Mesenchymal stem cell (in vitro differentiated cells and primary cell): ENCODE data around the gene RSPO3.

ENCODE experiments used
- DNase-seq: peaks from one replicate; pipeline ENCODE4 v3.0.0-alpha.2; 2013
- H2AFZ ChIP-seq: one replicate; pipeline ENCODE4 v1.6.1; 2013; ENCODE audit warnings: low read depth, mild to moderate bottlenecking, control low read depth, inconsistent platforms, low read length, moderate library complexity
- H2AK5ac ChIP-seq: 2 replicates; pipeline ENCODE4 v1.6.1; 2013; ENCODE audit warnings: low read length, moderate library complexity, mild to moderate bottlenecking, inconsistent platforms; ENCODE audit not compliant: severe bottlenecking
- H2BK120ac ChIP-seq: one replicate; pipeline ENCODE4 v1.6.1; 2013; ENCODE audit warnings: low read depth, mild to moderate bottlenecking, inconsistent platforms, low read length, moderate library complexity
- H2BK12ac ChIP-seq, 2 experiments: one replicate each; pipeline ENCODE4 v1.6.1; 2013; ENCODE audit warnings: inconsistent platforms in 2 of 2, low read length in 2 of 2, mild to moderate bottlenecking in 2 of 2, moderate library complexity in 2 of 2, control low read depth in 1 of 2
- H2BK15ac ChIP-seq: one replicate; pipeline ENCODE4 v1.6.1; 2013; ENCODE audit warnings: mild to moderate bottlenecking, low read depth, inconsistent platforms; ENCODE audit not compliant: poor library complexity, severe bottlenecking
- H2BK5ac ChIP-seq: 2 replicates; pipeline ENCODE4 v1.6.1; 2013; ENCODE audit warnings: low read depth, mild to moderate bottlenecking, low read length, control low read depth, inconsistent platforms; ENCODE audit not compliant: poor library complexity, severe bottlenecking
- H3K14ac ChIP-seq, 2 experiments: one replicate each; pipeline ENCODE4 v1.6.1; 2013; ENCODE audit warnings: inconsistent platforms in 2 of 2, low read length in 2 of 2, control low read depth in 1 of 2, mild to moderate bottlenecking in 1 of 2, moderate library complexity in 1 of 2
- H3K18ac ChIP-seq, 2 experiments: one replicate each; pipeline ENCODE4 v1.6.1; 2013; ENCODE audit warnings: inconsistent platforms in 2 of 2, low read length in 2 of 2, control low read depth in 1 of 2, low read depth in 1 of 2, mild to moderate bottlenecking in 1 of 2
- H3K23ac ChIP-seq, 2 experiments: one replicate each; pipeline ENCODE4 v1.6.1; 2013; ENCODE audit warnings: inconsistent platforms in 2 of 2, low read length in 2 of 2, mild to moderate bottlenecking in 2 of 2, moderate library complexity in 2 of 2, control low read depth in 1 of 2
- H3K27ac ChIP-seq: 2 replicates; pipeline ENCODE4 v1.5.1; 2013; ENCODE audit warnings: mild to moderate bottlenecking, moderate library complexity, low read length, control low read depth, inconsistent platforms; ENCODE audit not compliant: poor library complexity, severe bottlenecking
- H3K27me3 ChIP-seq, 2 experiments: 2 replicates each; pipeline versions ENCODE4 v1.6.1 to v1.7.0; 2013; ENCODE audit warnings: low read length in 2 of 2, mild to moderate bottlenecking in 2 of 2, moderate library complexity in 2 of 2, control low read depth in 1 of 2, inconsistent platforms in 1 of 2; ENCODE audit not compliant: control insufficient read depth in 1 of 2, insufficient read depth in 1 of 2
- H3K36me3 ChIP-seq, 2 experiments: 2 replicates each; pipeline versions ENCODE4 v1.6.1 to v1.7.0; 2013; ENCODE audit warnings: low read length in 2 of 2, control low read depth in 1 of 2, inconsistent platforms in 1 of 2, low read depth in 1 of 2, mild to moderate bottlenecking in 1 of 2; ENCODE audit not compliant: insufficient read depth in 2 of 2, control insufficient read depth in 1 of 2
- H3K4ac ChIP-seq, 2 experiments: one replicate each; pipeline ENCODE4 v1.6.1; 2013; ENCODE audit warnings: inconsistent platforms in 2 of 2, low read length in 2 of 2, mild to moderate bottlenecking in 2 of 2, moderate library complexity in 2 of 2, control low read depth in 1 of 2, low read depth in 1 of 2
- H3K4me1 ChIP-seq: 2 replicates; pipeline ENCODE4 v1.6.1; 2013; ENCODE audit warnings: low read depth, low read length, control low read depth; ENCODE audit not compliant: control insufficient read depth, insufficient read depth
- H3K4me2 ChIP-seq: 2 replicates; pipeline ENCODE4 v1.6.1; 2013; ENCODE audit warnings: low read length, mild to moderate bottlenecking, inconsistent platforms; ENCODE audit not compliant: poor library complexity, severe bottlenecking
- H3K4me3 ChIP-seq, 2 experiments: 2 replicates each; pipeline versions ENCODE4 v1.5.1 to v1.7.0; 2013; ENCODE audit warnings: low read length in 2 of 2, mild to moderate bottlenecking in 2 of 2, control low read depth in 1 of 2, low read depth in 1 of 2; ENCODE audit not compliant: insufficient read depth in 1 of 2
- H3K79me1 ChIP-seq: replicated peaks from 2 replicates; pipeline ENCODE4 v1.6.1; 2013; ENCODE audit warnings: mild to moderate bottlenecking, control low read depth, low read length, inconsistent platforms; ENCODE audit not compliant: poor library complexity, severe bottlenecking
- H3K9ac ChIP-seq: 2 replicates; pipeline ENCODE4 v1.7.0; 2013; ENCODE audit warnings: mild to moderate bottlenecking, low read length, moderate library complexity
- H3K9me3 ChIP-seq: 2 replicates; pipeline ENCODE4 v1.7.0; 2013; ENCODE audit warnings: mild to moderate bottlenecking, low read length; ENCODE audit not compliant: control insufficient read depth
- H4K8ac ChIP-seq: one replicate; pipeline ENCODE4 v1.6.1; 2013; ENCODE audit warnings: inconsistent platforms, mild to moderate bottlenecking, low read length, moderate library complexity
- H4K91ac ChIP-seq: one replicate; pipeline ENCODE4 v1.6.1; 2013; ENCODE audit warnings: mild to moderate bottlenecking, low read length, inconsistent platforms
- WGBS: methylation state at CpG from one replicate; pipeline ENCODE4 v1.1.7; 2013; ENCODE audit warnings: mixed read lengths; 5-methylcytosine and 5-hydroxymethylcytosine counted together

Gene RSPO3

GRCh38 chr6:127162836-127163235, 44.4 kb downstream of the RSPO3 start:
- Histone ChIP-seq H2BK15ac (no peak overlapping the region), H3K36me3 (no peaks in the 10 kb centered on the region), H3K4me2 (no peak overlapping the region), H3K4me3 (no peak overlapping the region), H3K9ac (no peak overlapping the region), H3K79me1 (no peaks in the 10 kb centered on the region), H2BK12ac (no peak overlapping the region), H2BK120ac (no peak overlapping the region), H4K8ac (no peak overlapping the region), H3K14ac (no peak overlapping the region), H2BK5ac (no peak overlapping the region), H3K4ac (no peak overlapping the region), H4K91ac (no peak overlapping the region), H3K18ac (no peak overlapping the region), H3K23ac (no peak overlapping the region), H3K9me3 (no peaks in the 10 kb centered on the region), H3K27me3 (no peaks in the 10 kb centered on the region), H2AK5ac (no peak overlapping the region), H3K4me1 (no peaks in the 10 kb centered on the region), H2AFZ (no peak overlapping the region), H3K27ac (no peak overlapping the region)
- peak; percentile 39 for DNase-seq
- 41% methylated on average over 3 of the region's 3 CpGs for WGBS

DNA sequence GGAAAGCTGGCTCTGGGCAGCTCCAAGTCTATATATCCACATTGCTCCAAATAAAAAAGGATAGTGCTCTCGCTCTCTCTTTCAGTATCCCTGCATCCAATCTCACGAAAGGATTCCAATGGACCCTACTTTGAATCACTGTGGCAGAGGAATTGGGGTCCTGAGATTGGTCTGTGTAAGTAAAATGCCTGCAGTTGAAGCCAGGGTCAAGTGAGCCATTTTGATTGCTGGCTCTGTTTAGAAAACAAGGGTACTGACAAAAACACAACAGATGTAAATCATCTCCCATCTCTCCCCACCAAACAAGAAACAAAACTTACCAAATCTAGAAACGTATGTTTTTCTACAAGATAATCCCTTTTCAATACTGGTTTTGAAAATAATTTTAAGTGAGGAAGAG, 45.6 kb downstream of the RSPO3 start:
- WGBS: no CpG with 5 or more reads among the region's 3 CpGs
- H3K36me3 ChIP-seq: no peaks in the 10 kb centered on the region
- H3K18ac ChIP-seq: no peak overlapping the region
- no peak overlapping the region for H2BK12ac ChIP-seq
- no peak for DNase-seq
- H3K4me3 ChIP-seq: no peak overlapping the region
- H2BK5ac ChIP-seq: no peak overlapping the region
- no peak overlapping the region for H2BK15ac ChIP-seq
- H3K4ac ChIP-seq: no peak overlapping the region
- H3K9ac ChIP-seq: no peak overlapping the region
- no peak overlapping the region for H3K14ac ChIP-seq
- H2BK120ac ChIP-seq: no peak overlapping the region
- no peak overlapping the region for H4K91ac ChIP-seq
- no peaks in the 10 kb centered on the region for H3K4me1 ChIP-seq
- no peak overlapping the region for H4K8ac ChIP-seq
- no peaks in the 10 kb centered on the region for H3K79me1 ChIP-seq
- no peak overlapping the region for H2AFZ ChIP-seq
- no peak overlapping the region for H3K23ac ChIP-seq
- H3K9me3 ChIP-seq: no peaks in the 10 kb centered on the region
- H2AK5ac ChIP-seq: no peak overlapping the region
- H3K27ac ChIP-seq: no peak overlapping the region
- H3K4me2 ChIP-seq: no peak overlapping the region
- no peaks in the 10 kb centered on the region for H3K27me3 ChIP-seq

DNA sequence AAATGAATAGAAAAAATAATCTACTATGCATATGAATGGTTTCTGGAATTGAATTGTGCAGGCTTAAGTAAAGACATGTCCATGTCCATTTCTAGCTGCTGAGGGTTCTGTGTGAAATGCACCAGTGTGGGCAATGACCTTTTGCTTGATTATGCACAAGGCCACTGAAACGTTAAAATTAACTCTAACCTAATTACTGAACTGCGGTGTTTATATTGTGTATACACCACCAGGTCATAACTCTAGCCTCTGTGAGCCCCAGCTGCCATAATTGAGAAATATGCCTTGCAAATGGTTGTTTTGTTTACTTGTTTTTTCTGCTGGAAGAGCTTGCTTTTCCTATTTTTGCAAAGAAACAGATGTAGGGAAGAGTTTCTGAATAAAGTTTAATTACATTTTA, 46.1 kb downstream of the RSPO3 start:
- H2BK5ac ChIP-seq: no peak overlapping the region
- no peaks in the 10 kb centered on the region for H3K9me3 ChIP-seq
- no peak overlapping the region for H3K27ac ChIP-seq
- H2BK12ac ChIP-seq: no peak overlapping the region
- no peak overlapping the region for H4K8ac ChIP-seq
- no peak overlapping the region for H3K9ac ChIP-seq
- no peak overlapping the region for H4K91ac ChIP-seq
- H2AFZ ChIP-seq: no peak overlapping the region
- H3K14ac ChIP-seq: no peak overlapping the region
- no peak overlapping the region for H2BK120ac ChIP-seq
- H3K4me3 ChIP-seq: no peak overlapping the region
- H2BK15ac ChIP-seq: no peak overlapping the region
- no peaks in the 10 kb centered on the region for H3K79me1 ChIP-seq
- no peak overlapping the region for H3K23ac ChIP-seq
- no peak overlapping the region for H3K18ac ChIP-seq
- H2AK5ac ChIP-seq: no peak overlapping the region
- no peaks in the 10 kb centered on the region for H3K4me1 ChIP-seq
- H3K4me2 ChIP-seq: no peak overlapping the region
- WGBS: no CpG with 5 or more reads among the region's 2 CpGs
- no peaks in the 10 kb centered on the region for H3K27me3 ChIP-seq
- H3K4ac ChIP-seq: no peak overlapping the region
- DNase-seq: no peak
- no peaks in the 10 kb centered on the region for H3K36me3 ChIP-seq

GRCh38 chr6:127173156-127173940, 54.9 kb downstream of the RSPO3 start:
- Histone ChIP-seq H3K4me2 (no peak overlapping the region), H3K36me3 (no peaks in the 10 kb centered on the region), H3K18ac (no peak overlapping the region), H2BK15ac (no peak overlapping the region), H3K4ac (no peak overlapping the region), H3K27ac (no peak overlapping the region), H2AFZ (no peak overlapping the region), H2BK12ac (no peak overlapping the region), H4K91ac (no peak overlapping the region), H3K23ac (no peak overlapping the region), H3K9ac (no peak overlapping the region), H3K79me1 (no peaks in the 10 kb centered on the region), H3K27me3 (no peaks in the 10 kb centered on the region), H4K8ac (no peak overlapping the region), H3K14ac (no peak overlapping the region), H3K9me3 (no peaks in the 10 kb centered on the region), H2AK5ac (no peak overlapping the region), H3K4me1 (no peaks in the 10 kb centered on the region), H2BK120ac (no peak overlapping the region), H2BK5ac (no peak overlapping the region), H3K4me3 (no peak overlapping the region)
- DNase-seq: peak; percentile 56
- WGBS: 53% methylated on average over 4 of the region's 5 CpGs
